ENCODE data around the gene PITX1. TPM values are rescaled to one million over a fixed set of nuclear protein-coding genes. Genes with fewer than 3 reads are reported as not detected.

PITX1 gene
- polyA plus RNA-seq, 3 donors, result not detected

DNA sequence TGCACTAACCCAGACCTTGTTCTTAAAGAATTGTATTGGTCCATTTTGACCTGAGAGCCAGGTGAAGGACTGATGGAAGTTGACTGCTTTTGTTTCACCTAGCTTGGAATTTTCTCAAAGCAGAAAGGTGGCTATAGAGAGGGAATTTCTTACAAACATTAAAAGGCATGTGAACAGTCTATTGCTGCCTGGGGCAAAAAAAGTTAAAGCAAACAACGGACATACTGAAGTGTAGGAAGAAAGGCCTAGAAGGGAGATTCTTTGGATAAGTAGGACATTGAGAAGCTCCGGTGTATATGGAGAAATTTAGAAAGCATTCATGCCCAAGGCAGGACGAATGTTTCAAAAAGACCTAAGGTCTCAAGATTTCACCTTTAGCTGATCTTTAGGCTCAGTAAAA lies 54.6 kb downstream of the PITX1 start:
- H3K27me3 ChIP-seq (ENCODE audit: control insufficient read depth in 2 of 2, insufficient read depth in 2 of 2, low read length in 2 of 2), result no peaks in the 10 kb centered on the region
- Mint-ChIP-seq H3K36me3 (peaks cover 8 to 18% of the 10 kb centered on the region in 2 donors), H3K27ac (no peak overlapping the region), H3K4me3 (no peak overlapping the region), H3K27me3 (ENCODE audit: low read depth in 3 of 3) (peaks cover 5 to 9% (median 9%) of the 10 kb centered on the region in 3 donors), H3K9me3 (peaks cover 47 to 73% (median 61%) of the 10 kb centered on the region in 7 donors), H3K4me1 (no peaks in the 10 kb centered on the region)
- H3K9ac ChIP-seq (ENCODE audit: insufficient read depth, low read length, poor library complexity, severe bottlenecking), result no peak overlapping the region
- no peaks in the 10 kb centered on the region for H4K20me1 ChIP-seq (ENCODE audit: insufficient read depth, low read length)
- DNase-seq, result no peak
- no peak overlapping the region for H2AFZ ChIP-seq (ENCODE audit: insufficient read depth, low read depth, low read length, poor library complexity, severe bottlenecking)
- no peak overlapping the region for H3K4me3 ChIP-seq (replicated peaks in 1 of 3; ENCODE audit: low read depth in 2 of 3, low read length in 3 of 3)
- H3K27ac ChIP-seq (ENCODE audit: low read depth in 1 of 2, low read length in 2 of 2), result no peak overlapping the region
- intact Hi-C loops (cut with micrococcal nuclease), result no loop called here
- no peak overlapping the region for H3K4me2 ChIP-seq (replicated peaks; ENCODE audit: extremely low read depth, low read length, poor library complexity, severe bottlenecking)
- WGBS (ENCODE audit: insufficient coverage), result 94% methylated on average over 3 of the region's 3 CpGs
- peaks cover 0 to 6% of the 10 kb centered on the region in 2 donors for H3K36me3 ChIP-seq (replicated peaks in 1 of 2; ENCODE audit: control insufficient read depth in 1 of 2, insufficient read depth in 2 of 2, low read length in 2 of 2)
- H3K79me2 ChIP-seq (ENCODE audit: insufficient read depth, low read length), result no peaks in the 10 kb centered on the region
- TF ChIP-seq, protein P1, sequence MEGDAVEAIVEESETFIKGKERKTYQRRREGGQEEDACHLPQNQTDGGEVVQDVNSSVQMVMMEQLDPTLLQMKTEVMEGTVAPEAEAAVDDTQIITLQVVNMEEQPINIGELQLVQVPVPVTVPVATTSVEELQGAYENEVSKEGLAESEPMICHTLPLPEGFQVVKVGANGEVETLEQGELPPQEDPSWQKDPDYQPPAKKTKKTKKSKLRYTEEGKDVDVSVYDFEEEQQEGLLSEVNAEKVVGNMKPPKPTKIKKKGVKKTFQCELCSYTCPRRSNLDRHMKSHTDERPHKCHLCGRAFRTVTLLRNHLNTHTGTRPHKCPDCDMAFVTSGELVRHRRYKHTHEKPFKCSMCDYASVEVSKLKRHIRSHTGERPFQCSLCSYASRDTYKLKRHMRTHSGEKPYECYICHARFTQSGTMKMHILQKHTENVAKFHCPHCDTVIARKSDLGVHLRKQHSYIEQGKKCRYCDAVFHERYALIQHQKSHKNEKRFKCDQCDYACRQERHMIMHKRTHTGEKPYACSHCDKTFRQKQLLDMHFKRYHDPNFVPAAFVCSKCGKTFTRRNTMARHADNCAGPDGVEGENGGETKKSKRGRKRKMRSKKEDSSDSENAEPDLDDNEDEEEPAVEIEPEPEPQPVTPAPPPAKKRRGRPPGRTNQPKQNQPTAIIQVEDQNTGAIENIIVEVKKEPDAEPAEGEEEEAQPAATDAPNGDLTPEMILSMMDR (IDR thresholded peaks at IDR 0.05), result no peak
- no peaks in the 10 kb centered on the region for H3K4me1 ChIP-seq (ENCODE audit: control insufficient read depth in 1 of 2, insufficient read depth in 2 of 2, low read length in 2 of 2)
- peaks cover 43 to 55% of the 10 kb centered on the region in 2 donors for H3K9me3 ChIP-seq (replicated peaks in 1 of 2; ENCODE audit: control insufficient read depth in 1 of 2, insufficient read depth in 1 of 2, low read length in 2 of 2)

Other genes starting within 250 kb of the PITX1 start
- 10 to 100 TPM in 1 of 3 donors, 1 to 10 TPM in 2; 5.6 to 17.1 (median 6.6) TPM for gene C5orf24, start 188.3 kb downstream of the PITX1 start, polyA plus RNA-seq
- 10 to 100 TPM; 24.1 to 30.9 (median 28.0) TPM for gene TXNDC15, start 159.9 kb downstream of the PITX1 start, polyA plus RNA-seq
- gene PCBD2, start 129.1 kb downstream of the PITX1 start, polyA plus RNA-seq, result 10 to 100 TPM in 1 of 3 donors, 1 to 10 TPM in 2; 9.0 to 12.6 (median 9.0) TPM
- under 1 TPM; 0.15 to 0.60 (median 0.52) TPM for gene CATSPER3, start 66.3 kb downstream of the PITX1 start, polyA plus RNA-seq